WTC11 (cell line): ENCODE data around the gene PIK3R2.

ENCODE experiments used
- ATF2 ChIP-seq: sonication (generic); formaldehyde crosslinking; IDR thresholded peaks from 2 replicates; pipeline ENCODE4 v1.8.1; 2022; ENCODE audit warnings: low read depth, missing genetic modification reagents, borderline replicate concordance
- FOXJ3 ChIP-seq: sonication (generic); formaldehyde crosslinking; IDR thresholded peaks from 2 replicates; pipeline ENCODE4 v1.9.0; 2021; ENCODE audit warnings: missing genetic modification reagents, mild to moderate bottlenecking, borderline replicate concordance
- TF ChIP-seq, protein P1 (sequence below): fragments of 200-600 bp; IDR thresholded peaks from 2 replicates; pipeline ENCODE4 v1.8.0; 2022; ENCODE audit warnings: antibody characterized with exemption

GRCh38 chr19:18183529-18183928 is 30.6 kb downstream of the PIK3R2 start:
- TF ChIP-seq, protein P1, sequence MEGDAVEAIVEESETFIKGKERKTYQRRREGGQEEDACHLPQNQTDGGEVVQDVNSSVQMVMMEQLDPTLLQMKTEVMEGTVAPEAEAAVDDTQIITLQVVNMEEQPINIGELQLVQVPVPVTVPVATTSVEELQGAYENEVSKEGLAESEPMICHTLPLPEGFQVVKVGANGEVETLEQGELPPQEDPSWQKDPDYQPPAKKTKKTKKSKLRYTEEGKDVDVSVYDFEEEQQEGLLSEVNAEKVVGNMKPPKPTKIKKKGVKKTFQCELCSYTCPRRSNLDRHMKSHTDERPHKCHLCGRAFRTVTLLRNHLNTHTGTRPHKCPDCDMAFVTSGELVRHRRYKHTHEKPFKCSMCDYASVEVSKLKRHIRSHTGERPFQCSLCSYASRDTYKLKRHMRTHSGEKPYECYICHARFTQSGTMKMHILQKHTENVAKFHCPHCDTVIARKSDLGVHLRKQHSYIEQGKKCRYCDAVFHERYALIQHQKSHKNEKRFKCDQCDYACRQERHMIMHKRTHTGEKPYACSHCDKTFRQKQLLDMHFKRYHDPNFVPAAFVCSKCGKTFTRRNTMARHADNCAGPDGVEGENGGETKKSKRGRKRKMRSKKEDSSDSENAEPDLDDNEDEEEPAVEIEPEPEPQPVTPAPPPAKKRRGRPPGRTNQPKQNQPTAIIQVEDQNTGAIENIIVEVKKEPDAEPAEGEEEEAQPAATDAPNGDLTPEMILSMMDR = no peak
- TF ChIP-seq FOXJ3 (CRISPR knock-in tag) = no peak
- TF ChIP-seq ATF2 (CRISPR knock-in tag) = no peak
